HG03095 (cell line): ENCODE data around the gene WDR86.

Experiments
- ATAC-seq: cut with Tn5 transposase; IDR thresholded peaks from one replicate; pipeline ENCODE4 v1.9.1; 2021; ENCODE audit warnings: moderate library complexity; ENCODE audit not compliant: unreplicated experiment

WDR86 gene

DNA sequence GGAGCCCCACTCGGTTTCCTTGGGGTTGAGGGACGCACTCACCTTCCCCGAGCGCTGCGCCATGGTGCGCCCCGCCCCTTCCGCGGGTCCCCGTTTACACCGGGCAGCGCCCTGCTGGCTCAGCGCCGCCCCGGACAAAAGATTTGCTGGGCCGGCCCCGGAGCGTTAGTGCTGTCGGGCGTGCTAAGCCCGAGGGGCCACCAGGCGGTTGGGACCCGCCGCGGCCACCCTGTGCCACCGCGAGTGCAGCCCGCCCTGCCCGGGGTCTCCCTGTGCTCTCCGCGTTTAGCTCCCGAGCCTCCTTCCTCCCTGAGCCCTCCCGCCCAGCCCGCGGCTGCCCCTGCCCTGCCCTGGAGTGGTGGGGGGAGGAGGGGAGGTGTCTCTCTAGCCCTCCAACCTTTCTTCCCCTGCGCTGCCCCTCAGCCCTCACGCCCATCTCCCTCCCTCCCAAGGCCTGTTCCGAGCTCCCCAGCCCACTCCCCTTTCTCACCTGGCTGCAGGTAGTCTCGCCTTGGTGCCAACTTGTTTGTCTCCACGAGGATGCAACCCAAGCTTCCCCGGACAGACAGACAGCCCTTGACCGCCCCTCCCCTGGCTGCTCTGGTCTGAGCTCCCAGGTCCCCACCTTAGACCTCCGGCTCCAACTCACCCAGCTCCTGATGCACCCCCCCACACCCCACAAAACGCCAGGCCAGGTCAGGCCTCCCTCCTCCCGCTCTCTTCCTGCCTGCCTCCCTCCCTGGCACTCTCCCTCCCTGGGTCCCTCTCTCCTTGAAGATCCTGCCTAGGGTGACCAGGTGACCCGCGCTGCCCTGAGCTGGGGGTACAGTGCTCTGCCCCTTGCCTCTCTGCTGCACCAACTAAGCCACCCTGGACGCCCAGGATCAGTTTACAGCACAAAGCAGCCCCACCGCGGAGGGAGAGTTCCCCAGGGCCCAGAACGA is 30.3 kb upstream of the WDR86 start, which contains the start of gene CRYGN:
CRYGN (minus strand) TSS at position 287 of the 944 bp plus-strand sequence; CDS start at position 63, 224 bp downstream.
- no peak for ATAC-seq

DNA sequence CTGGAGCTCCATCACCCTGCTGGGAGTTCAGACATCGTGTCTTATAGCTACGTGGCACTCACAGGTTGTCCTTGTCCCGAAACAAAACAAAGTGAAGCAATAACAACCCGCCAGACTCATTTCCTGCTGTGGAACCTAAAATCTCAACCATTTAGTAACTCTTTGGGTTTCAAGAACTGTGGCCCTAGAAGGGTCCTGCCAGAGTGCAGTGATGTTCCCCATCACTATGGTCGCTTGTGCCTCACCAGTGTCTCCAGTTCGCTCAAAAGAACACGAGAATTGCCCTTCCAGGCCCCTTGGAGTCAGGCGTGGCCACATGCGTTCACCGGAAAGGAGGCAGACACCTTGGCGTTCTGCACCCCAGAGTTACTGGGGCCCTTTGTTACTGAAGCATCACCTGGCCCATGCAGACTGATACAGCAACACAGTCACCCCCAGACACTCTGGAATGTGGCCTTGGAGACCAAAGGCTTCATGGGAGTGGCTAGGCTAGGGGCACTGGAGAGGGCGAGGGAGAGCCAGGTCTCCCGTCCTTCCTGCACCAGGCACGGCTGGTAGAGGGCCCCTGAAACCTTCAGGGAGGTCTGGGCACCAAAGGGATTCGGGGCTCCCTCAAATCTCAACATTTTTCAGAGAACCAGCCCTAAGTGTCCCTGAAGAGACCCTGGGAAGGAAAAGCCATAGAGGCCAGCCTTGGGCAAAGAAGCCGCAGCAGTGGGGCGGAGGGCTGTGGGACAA is 29.2 kb upstream of the WDR86 start:
- no peak for ATAC-seq

DNA sequence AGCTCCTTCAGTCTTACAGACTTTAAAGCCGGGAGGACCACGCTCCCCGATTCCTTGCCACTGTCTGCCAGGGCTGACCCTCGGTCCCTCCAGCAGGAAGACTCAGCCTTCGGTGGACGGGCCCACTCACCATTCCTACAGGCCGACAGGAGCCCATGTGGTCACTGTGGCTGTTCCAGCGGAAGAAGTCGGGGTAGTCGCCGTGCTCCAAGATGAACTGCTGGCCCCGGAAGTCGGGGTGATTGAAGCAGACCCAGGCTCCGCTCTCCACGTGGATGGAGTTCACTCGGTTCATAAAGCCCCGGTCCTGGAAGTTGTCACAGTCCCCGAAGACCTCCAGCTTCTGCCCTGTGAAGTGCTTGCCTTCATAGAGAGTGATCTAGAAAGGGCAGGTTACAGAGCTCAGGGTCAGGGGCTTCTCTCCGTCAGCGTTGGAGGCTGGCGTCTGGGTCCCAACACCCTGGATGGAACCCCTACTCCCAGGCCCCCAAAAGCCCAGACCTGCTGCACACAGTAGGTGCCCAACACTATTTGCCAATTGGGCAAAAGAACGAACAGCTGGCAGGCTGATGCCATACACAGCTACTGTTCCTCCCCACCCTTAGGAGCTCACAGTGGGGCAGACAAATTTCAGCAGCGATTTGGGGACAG is 28.2 kb upstream of the WDR86 start:
- no peak for ATAC-seq

DNA sequence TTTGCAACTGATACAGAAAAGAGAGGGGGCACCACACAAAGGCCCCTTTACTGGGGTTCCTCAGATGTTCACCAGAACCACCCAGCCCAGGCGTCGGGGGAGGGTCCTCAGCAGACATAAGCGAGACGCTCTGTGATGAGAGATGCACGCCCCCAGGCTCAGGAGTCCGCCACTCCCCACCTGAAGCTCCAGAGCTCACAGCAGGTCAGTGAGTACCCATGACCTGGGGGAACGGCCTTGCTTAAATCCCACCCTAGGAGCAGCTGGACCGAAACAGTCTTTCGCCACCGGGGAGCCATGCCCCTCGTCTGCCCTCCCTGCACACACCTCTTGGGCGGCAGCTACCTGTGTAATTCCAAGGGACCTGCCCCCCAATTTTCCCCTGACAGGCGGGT is 27.3 kb upstream of the WDR86 start:
- no peak for ATAC-seq

DNA sequence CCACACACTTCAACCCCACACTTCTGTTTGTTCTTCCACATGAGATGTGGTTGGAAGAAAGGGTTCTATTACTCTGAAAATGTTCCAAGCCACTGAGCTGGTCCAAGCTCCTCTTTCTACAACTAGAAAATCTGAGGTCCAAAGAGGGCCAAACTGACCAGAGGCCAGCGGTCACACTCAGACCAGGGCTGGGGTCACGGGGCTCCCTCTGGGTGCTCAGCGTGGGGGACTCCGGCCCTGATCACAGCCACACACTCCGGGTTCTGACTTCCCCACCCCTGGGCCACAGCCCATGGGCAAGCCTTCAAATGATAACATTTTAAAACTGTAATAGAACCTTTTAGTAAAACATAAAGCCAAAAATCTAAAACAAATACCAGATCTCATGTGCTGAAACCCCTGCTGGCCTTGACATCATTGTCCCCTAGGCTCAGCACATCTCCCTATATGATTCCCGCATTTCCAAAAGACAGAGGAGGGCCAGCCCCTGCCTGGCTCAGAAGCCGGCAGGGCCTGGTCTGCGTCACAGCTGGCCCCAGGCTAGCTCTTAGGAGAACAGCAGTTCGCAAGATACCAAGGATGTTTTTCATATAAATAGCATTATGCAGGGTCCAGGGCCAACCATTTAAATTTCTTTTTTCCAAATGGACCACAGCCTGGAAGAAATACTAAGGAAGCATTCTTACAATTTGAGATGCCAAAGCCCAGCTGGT is 26.8 kb upstream of the WDR86 start:
- ATAC-seq: no peak

DNA sequence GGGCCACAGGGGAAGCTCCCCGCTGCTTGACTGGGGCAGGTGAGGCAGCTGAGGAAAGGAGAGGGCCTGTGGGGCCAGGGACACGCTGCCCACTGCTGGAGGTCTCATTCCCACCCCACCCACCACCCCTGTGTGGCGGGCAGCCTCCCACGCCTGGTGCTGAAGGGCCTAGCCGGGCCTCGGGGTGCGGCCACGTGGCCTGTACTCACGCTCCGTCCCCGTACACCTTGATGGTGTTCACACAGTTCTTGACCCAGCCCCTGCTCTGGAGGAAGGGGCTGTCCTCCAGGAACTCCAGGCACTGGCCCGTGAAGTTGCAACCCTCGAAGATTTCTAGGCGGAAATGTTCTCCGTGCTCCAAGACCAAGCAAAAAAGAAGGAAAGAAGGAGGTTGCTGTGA is 26.1 kb upstream of the WDR86 start:
- no peak for ATAC-seq

DNA sequence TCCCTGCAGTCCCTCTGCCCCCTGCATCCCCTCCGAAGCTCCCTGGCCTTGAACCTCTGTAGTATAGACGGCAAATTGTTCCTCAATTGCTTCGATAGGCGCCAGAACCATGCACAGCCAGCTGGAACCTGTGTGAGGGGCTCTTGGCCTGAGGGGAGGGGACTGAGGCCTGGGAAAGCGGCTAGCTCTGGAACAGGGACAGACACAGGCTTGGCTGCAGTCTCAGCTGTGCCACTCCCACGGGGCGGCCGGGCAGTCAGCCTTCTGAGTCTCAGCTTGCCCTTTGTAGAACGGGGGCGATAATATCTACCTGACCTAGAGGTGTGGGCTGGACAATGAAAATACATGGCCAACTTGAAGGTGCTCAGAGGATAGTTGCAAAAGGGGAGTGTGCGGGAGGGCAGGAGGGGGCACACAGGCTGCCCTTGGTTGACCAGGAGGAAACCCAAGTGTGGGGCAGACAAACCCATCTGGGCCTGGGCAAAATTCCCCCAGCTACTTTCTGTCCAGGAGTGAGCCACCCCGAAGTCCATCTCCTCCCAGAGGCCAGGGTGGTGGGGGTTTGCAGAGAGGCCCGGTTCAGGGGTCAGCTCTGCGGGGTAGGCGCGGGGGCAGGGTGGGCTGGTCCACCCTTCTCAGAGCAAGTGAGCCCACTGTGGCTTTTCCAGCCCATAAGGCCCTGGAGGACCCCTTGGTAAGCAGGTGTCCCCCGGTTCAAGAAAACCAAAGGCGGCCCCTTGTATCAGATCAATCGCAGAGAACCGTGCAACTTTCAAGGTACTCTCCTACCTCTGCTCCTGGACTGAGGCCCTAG is 25.5 kb upstream of the WDR86 start:
- no peak for ATAC-seq

DNA sequence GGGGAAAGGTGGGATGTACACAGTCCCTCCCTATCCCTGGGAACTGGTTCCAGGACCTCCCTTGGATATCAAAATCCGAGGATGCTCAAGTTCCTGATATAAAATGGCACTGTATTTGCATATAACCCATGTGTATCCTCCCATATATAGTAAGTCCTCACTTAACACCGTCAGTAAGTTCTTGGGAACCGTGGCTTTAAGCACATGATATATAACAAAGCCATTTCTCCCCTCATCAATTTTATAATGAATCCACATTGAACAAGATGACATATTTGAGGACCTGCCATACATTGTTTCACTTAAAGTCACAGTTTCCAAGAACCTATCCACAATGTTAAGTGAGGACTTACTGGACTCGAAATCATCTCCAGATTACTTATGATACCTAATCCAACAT is 24.7 kb upstream of the WDR86 start:
- no peak for ATAC-seq

DNA sequence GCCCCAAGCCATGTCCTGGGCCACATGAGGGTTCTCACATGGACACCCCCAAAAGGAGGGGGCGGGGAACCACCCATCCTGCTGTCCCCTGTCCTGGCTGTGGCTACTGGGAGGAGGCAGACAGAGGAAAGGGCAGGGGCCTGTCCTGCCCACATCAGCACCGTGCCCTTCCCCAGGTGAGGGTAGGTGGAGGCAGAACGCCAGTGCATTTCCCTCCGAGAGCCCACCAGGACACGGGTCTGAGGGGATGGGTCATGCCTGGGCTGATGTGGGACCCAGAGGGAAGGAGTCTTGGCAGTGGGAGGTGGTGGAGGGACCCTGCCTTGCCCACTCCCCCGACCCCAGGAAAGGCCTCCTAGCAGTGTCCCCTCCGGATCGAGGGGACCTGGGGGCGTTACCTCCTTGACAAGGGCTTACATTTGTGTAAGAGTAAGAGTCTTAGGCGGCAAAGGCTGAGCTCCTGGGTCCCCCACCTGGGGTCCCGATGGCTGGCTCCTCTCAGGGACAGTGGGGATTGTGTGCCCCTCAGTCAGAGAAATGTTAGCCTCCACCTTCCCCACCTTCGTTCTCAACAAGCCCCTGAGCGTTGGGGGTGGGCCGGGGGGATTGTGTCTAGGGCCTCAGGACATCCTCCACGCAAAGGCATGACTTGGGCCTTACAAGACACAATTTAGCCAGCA is 24.0 kb upstream of the WDR86 start:
- ATAC-seq: no peak

DNA sequence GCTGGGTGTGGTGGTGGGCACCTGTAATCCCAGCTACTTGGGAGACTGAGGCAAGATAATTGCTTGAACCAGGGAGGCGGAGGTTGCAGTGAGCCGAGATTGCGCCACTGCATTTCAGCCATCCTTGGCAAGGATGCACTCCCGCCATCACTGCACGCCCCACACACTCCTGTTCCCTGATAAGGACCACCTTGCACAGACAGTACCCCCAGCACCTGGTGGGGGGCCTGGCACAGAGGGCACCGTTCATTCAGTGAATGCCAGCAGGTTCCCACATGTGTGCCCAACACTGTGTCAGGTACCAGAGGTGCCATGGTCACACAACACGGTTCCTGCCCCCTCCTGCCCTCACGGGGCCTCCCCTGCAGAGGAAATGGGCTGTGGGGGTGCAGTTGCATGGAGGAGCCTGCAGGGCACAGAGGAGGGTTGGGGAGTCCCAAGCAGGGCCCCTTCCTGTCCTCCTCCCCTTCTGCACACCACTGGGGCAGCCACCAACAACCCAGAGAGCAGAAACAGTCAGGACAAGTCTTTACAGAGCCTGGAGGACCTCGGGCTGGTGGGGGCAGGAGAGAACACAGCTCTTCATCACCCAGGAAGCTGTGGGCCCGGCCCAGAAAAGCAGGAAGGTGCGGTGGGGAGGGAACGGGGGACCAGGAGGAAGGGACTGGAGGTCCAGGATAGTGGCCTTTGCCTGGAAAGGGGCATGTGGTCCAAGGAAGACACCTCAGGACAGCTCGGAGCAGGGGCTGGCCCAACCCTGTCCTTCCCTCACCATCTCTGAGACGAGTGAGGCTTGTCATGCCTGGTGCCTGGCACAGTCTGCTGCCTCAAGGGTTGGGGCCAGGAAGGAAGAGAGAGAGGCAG is 23.1 kb upstream of the WDR86 start:
- ATAC-seq: no peak

DNA sequence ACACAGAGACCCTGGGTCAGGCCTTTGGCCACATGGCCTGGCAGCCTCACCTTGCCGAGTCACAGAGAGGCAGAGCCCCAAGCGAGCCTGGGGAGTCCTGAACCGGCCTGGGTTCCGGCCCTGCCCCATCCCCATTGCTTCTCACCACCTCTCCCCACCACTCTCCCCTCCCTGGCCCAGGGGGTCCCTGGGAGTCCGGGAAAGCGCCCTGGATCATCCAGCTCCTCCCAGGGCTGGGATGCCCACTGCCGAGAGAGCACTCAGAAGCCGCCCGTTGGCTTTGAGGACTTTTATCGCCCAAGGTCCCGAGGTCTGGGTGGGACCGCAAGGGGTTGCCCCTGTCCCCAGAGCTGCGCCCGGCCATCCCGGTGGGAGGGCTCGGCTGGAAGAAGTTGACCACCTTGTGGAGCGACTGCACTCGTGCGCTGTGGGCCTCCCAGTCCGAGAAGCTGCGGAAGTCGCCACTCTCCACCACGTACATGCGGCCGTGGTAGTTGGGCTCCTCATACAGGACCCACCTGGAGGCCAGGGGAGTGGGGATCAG is 22.0 kb upstream of the WDR86 start:
- ATAC-seq: no peak

DNA sequence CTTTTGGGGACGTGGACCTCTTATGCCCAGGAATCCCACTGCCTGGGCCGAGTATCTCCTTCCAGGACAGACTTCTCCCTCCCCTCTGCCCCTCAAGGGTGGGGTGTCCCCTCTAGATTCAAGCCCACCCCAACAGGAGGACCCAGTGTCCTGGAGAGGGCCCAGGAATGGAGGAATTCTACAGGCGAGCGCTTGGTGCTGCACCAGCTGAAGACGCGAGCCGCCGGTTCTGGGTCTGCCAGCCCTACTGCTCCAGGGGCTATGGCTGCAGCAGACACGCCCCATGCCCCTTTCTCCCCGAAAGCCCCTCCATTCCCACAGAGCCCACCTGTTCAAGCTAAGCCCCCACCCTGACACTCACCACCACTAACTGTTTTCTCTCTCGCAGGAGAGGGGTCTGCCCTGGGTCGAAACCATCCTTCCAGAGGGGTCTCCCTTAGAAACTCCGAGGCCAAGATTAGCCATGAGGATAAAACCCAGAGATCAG is 21.5 kb upstream of the WDR86 start:
- no peak for ATAC-seq

DNA sequence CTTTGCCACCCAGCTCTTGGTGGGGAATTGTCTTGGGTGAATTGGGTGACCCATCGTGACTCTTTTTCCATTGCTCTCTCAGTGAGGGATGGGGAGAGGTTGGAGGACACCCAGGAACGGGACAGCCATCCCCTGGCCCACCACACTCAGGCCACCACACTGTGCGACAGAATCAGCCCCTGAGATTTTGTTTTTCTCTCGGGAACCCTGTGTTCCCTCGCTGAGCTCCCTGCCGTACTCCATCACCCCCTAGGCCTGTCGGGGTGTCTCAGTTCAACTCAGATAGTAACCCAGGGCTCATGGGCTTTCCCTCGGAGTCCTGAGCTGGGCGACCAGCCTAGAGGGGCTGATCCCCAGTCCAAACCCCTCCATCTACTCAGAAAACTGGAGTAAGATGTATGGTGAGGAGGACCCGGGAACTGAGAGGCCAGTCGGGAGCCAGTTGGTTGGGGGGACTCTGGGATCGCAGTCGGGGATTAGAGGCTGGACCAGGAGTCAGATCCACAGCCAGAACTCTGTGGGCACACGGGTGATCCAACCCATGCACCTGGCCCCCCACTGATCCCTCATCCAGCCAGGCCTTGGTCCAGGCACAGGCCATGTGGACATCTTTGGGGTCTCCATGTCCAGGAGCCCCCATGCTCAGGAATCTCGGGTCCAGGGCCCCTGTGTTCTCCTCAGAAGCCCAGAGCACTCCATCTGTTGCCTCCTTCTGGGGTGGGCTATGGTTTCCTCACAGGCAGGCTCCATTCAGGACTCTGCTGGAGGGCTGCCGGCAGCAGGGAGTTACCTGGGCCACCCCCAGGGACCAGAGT is 20.8 kb upstream of the WDR86 start:
- ATAC-seq: no peak

DNA sequence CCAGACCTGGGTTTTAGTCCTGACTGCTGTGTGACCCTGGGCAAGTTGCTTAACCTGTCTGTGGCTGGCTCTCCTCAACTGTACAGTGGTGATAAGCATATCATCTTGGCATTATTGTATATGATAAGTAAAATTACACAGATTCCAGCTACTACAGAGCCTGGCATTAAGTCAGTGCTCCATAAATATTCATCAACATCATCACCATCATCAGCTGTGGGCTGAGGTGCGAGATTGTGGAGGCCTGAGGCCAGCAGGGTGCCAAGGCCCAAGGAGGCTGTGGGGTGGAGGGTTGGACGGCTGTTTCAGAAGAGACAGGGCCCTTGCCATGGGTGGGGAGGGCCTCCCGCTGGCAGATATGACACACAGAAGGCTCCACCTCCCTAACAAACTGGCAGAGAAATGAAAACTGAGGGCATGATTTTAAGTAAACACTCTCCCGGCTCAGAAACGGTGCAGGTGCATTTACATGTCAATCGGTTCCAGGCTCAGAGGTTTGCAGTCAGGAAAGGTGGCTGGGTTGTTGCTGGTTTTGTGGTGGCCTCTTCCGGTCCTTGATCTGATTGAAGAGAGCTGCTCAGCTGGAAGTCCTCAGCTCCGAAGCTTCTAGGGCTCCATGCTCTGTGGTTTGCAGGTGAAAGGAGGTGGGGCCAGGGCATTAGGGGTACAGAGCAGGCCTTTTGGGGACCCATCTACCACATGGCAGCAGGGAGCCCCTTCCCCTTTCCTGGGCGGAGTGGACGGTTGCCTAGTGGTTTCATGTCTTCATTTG is 19.9 kb upstream of the WDR86 start:
- peak; percentile 58 for ATAC-seq

DNA sequence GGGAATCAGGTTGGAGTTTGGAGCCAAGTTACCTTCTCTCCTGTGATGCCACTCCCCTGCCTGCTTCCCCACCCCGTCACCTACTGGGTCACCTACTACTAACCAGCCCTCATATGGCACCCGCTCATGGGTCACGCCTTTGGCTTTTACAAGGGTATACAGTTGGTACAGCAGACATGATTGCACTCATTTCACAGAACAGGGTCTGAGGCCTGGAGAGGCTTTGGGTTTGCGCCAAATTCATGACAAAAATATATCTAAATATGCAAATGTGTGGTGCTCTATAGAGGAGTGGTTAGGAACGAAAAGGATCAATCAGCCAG is 19.4 kb upstream of the WDR86 start:
- no peak for ATAC-seq

DNA sequence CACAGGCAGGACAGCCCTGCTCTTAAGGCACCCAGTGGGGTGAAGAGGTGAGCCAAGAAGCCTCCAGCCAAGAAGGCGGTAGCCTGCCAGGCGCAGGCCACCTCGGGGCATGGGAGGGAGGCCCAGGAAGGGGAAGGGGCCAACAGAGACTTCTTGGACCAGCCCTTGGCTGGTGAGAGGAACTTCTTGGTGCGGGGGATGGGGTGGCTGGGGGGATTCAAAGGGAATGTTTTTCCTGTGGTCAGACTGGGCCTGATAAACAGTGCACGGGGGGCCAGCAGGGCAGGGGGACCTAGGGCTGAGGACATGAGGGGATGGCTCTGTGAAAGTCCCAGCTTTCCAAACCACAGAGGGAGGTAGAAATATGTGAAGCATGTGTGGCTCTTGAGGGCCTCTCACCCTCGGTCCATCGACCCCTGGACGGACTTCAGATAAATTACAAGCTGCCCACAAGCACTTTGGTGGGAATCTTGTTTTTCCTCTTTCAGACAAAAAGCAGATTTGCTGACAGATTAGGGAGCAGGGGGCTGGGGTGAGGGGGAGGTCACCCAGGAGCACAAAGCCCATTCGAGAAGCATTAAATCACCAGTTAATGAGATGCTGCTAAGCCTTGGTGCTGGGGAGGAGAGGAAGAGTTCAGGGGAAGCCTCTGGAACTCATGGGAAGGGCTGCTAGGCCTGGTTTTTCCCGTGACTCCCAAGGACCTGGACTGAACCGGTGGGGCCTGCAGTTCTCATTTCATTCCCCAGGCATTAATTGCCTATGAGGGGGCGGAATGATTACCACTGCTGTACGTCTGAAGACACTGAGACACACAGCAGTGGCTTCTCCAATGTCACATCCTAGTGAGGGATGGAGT is 18.8 kb upstream of the WDR86 start:
- ATAC-seq: no peak
